Fibroblast of villous mesenchyme (primary cell): ENCODE results near the gene QSER1. TPM values are rescaled to one million over a fixed set of nuclear protein-coding genes. Genes with fewer than 3 reads are reported as not detected.

ENCODE experiments used
- DNase-seq: peaks from one replicate; pipeline ENCODE4 v3.0.0-alpha.2; 2010; ENCODE audit warnings: low read depth
- H3K4me3 ChIP-seq: 2 replicates; pipeline ENCODE4 v1.5.1; 2011; ENCODE audit warnings: low read depth, mild to moderate bottlenecking, low read length
- total RNA-seq: library from RNA; depleted of rRNA; stranded (reverse); fragments of >200 nt; gene quantifications from 2 replicates; pipeline ENCODE4 v1.2.3, GENCODE V29; 2012
- TF ChIP-seq, protein P1 (sequence below): IDR thresholded peaks from 2 replicates; pipeline ENCODE4 v1.5.1; 2012; ENCODE audit warnings: low read depth, mild to moderate bottlenecking, low read length; ENCODE audit not compliant: insufficient read depth

QSER1 gene
- total RNA-seq, 1 donor: 26.8 TPM

DNA sequence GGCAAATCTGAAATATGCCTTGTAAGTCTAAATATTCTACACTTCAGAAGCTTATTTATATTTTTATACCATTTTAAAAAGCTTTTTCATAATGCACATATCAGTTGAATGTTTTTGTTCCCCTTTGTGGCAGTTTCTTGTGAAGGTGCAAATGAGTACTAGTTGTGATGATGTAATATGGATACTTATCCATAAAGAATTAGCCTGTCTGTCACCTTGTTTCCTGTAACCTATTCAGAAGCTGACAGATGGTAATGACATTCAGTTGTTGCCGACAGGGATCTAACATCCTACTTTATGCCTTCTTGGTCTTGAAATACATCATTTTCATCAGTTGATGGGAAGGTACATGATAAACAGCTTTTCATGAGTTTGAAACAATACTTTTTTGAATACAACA is 2.9 kb downstream of the QSER1 start:
- TF ChIP-seq, protein P1, sequence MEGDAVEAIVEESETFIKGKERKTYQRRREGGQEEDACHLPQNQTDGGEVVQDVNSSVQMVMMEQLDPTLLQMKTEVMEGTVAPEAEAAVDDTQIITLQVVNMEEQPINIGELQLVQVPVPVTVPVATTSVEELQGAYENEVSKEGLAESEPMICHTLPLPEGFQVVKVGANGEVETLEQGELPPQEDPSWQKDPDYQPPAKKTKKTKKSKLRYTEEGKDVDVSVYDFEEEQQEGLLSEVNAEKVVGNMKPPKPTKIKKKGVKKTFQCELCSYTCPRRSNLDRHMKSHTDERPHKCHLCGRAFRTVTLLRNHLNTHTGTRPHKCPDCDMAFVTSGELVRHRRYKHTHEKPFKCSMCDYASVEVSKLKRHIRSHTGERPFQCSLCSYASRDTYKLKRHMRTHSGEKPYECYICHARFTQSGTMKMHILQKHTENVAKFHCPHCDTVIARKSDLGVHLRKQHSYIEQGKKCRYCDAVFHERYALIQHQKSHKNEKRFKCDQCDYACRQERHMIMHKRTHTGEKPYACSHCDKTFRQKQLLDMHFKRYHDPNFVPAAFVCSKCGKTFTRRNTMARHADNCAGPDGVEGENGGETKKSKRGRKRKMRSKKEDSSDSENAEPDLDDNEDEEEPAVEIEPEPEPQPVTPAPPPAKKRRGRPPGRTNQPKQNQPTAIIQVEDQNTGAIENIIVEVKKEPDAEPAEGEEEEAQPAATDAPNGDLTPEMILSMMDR: no peak
- no peak for DNase-seq
- H3K4me3 ChIP-seq: no peak overlapping the region

DNA sequence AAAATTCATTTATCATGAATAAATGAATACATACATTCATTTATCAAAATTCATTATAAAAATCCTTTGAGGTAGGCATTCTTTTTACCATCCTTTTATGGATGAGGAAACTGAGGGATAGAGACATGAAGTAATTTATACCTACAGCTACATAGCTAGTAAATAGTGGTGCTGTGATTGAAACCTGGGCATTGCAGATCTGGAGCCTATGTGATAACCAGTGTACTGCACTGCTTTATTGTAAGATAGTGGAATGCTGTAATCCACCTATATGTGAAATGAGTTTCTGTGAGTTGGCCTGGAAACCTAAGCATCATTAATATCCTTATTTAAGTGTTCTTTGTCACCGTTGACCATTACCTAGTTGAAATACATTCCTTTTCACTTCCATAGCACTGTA is 4.5 kb downstream of the QSER1 start:
- DNase-seq: no peak
- H3K4me3 ChIP-seq: no peak overlapping the region
- TF ChIP-seq, protein P1: no peak

DNA sequence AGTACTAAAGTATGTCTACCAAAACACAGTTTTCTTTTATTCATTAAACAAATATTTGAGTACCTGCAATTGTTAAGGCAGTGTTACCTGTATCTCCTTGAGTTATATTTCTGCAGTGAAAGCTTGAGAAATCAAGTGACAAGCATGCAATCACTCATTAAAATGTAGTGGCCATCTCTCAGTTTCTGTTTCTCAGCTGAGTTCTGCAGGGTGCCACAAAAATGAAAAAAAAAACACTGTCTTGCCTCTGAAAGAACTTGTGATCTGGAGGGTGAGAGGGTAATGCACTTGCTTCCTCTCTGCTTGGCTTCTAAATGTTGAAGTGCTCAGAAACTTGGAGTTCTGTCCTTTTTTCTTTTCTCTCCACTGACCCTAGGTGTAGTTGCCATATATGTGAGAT is 6.8 kb downstream of the QSER1 start:
- TF ChIP-seq, protein P1: no peak
- H3K4me3 ChIP-seq: no peak overlapping the region
- no peak for DNase-seq

DNA sequence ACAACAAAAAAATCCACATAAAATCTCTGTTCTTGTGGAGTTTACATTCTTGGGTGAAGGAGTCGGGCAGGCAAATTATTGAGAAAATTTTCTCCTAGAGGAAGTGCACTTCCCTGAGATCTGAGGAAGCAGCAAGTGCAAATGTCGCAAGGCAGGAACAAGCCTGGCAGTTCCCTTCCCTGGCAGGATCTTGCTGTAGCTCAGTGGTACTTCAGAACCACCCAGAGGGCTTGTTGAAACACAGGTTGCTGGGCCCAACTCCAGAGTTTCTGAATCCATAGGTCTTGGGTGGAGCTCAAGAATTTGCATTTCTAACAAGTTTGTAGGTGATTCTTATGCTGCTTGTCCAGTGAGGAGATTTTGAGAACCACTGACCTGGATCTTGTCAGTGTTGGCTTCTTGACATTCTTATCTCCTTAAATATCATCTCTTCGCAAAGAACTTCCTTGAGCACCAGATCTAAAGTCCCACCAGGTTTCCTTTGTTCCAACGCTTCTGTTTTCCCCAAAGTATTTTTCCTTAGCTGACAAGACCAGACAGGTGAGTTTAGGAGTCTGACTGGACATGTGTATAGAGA is 9.6 kb downstream of the QSER1 start:
- TF ChIP-seq, protein P1: no peak
- H3K4me3 ChIP-seq: no peak overlapping the region
- no peak for DNase-seq

DNA sequence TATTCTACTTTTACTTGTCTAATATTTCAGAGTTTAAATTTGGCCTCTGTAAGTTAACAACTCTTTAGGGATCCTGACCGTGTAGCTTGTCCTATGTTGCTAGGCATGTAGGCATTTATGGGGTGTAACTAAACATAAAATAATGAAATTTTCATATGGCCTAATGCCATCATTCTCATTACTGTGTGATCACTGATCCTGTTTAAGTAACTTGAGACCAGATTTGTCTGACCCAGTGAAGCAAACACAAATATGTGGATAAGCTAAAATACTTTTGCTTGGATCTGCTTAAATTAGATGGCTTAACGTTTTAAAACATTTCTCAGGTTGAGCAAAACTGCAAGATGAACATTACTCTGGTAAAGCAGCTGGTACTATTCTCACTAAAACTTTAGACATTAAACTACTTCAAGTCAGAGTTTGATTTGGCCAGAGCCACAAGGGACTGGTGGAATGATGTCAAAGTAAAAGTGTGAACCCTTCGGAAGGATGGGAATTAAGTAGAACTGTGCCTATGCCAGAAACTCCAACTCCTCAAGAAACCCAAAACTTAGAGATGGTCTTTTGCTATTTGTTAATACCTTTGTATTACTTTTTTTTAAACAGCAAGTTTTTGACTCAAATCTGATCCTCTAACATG is 12.5 kb downstream of the QSER1 start:
- DNase-seq: peak; percentile 16
- no peak overlapping the region for H3K4me3 ChIP-seq
- TF ChIP-seq, protein P1: no peak

DNA sequence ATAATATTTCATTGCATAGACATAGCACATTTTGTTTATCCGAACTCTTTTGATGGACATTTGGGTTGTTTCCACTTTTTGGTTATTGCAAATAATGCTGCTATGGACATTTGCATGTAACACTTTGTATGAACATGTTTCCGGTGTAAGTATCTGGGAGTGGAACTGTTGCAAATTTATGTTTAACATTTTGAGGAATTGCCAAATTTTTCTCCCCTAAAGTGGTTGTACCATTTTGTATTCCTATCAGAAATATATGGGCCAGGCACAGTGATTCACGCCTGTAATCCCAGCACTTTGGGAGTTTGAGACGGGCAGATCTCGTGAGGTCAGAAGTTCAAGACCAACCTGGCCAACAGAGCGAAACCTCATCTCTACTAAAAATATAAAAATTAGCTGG is 16.0 kb downstream of the QSER1 start:
- DNase-seq: no peak
- TF ChIP-seq, protein P1: no peak
- no peak overlapping the region for H3K4me3 ChIP-seq

DNA sequence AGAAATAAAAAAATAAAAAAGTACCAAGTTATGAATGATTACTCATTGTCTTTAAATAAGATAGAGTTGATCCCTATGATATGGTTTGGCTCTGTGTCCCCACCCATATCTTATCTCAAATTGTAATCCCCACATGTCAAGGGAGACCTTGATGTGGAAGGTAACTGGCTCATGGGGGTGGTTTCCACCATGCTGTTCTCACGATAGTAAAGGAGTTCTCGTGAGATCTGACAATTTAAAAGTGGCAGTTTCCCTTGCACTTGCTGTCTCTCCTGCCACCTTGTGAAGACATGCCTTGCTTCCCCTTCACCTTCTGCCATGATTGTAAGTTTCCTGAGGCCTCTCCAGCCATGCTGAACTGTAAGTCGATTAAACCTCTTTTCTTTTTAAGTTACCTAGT is 18.8 kb downstream of the QSER1 start:
- TF ChIP-seq, protein P1: no peak
- no peak for DNase-seq
- no peak overlapping the region for H3K4me3 ChIP-seq
